HK-2 (cell line): Measurements from ENCODE around the gene SPNS2.
"Not testable (repeated sequence)": the region's sequence is repeated elsewhere in the genome, so short reads cannot be mapped to it uniquely, and the experiment has no call there.

ENCODE experiments used
- DNase-seq: peaks from one replicate; pipeline ENCODE4 v3.0.0-alpha.2; 2018; ENCODE audit not compliant: unreplicated experiment

SPNS2 gene

DNA sequence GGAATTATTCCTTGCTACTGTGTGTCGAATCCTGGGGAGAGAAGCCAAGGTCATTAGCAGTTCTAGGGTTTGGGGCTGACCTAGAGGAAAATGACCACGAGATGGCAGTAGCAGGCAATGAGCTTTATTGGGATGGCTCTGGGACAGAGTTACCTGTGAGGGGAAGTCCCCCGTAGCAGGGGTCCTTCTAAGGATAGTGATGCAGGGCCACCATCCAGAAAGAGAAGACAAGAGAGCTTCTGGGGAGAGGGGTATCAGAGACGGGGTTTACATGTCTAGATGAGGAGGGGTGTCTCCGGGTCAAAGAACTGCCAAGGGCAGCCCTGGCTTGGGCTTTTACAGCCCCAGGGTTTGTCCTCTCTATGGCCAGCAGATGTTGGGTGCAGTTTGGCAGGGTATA lies 68.1 kb downstream of the SPNS2 start:
- peak; percentile 34 for DNase-seq

DNA sequence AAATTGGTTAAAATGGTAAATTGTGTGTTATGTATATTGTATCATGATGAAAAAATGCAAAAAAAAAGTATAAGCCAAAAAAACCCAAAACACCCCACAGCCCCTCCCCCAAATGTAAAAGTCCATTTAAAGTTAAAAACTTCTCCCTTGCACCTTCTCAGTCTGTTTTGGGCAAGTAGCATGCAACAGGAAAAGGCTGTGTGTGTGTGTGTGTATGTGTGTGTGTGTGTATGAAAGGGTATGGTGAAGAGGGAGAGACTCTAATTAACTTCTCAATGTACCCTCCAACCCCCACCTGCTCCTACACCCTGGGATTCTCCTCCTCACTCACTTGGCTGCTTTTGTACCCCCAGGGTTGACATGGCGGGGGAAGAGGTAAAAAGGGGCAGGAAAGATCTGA lies 70.9 kb downstream of the SPNS2 start:
- DNase-seq, result no peak

DNA sequence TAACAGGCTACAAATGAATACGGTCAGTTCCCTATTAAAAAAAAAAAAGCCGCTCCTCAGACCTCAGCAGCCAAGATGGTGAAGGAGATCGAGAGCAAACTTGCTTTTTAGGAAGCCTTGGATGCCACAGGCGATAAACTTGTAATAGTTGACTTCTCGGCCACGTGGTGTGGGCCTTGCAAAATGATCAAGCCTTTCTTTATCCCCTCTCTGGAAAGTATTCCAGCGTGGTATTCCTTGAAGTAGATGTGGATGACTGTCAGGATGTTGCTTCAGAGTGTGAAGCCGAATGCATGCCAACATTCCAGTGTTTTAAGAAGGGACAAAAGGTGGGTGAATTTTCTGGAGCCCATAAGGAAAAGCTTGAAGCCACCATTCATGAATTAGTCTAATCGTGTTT lies 73.5 kb downstream of the SPNS2 start:
- DNase-seq, result no peak

DNA sequence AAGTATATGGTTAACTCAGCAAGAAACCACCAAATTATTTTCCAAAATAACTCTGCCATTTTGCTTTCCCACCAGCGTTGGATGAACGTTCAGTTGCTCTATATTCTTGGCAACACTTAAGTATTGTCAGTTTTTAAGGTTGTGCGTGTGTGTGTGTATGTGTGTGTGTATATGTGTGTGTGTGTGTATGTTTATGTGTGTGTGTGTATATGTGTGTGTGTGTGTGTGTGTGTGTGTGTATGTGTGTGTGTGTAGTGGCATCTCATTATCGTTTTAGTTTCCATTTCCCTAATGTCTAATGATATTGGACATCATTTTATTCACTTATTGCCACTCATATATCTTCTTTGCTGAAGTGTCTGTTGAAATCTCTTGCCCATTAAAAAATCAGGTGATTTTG lies 74.4 kb downstream of the SPNS2 start:
- no peak for DNase-seq

DNA sequence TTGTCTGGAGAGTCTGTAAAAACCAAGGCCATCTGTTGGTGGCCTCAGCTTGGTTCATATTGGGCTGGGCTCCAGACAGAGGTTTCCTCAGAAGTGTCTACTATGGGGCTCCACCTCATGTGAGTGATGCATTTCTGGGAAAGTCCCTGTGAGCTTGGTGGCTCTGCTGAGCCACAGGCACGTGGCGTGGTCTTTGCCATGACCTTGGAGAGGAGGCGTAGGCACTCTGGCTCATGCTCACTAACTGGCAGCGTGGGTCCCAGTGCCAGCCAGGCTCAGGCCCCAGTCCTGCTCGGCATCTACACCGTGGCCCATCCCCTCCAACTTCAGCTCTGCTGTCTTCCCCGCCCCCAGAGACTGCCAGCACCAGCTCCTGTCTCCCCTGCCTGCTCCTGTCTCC lies 75.0 kb downstream of the SPNS2 start:
- DNase-seq, result peak; percentile 30

DNA sequence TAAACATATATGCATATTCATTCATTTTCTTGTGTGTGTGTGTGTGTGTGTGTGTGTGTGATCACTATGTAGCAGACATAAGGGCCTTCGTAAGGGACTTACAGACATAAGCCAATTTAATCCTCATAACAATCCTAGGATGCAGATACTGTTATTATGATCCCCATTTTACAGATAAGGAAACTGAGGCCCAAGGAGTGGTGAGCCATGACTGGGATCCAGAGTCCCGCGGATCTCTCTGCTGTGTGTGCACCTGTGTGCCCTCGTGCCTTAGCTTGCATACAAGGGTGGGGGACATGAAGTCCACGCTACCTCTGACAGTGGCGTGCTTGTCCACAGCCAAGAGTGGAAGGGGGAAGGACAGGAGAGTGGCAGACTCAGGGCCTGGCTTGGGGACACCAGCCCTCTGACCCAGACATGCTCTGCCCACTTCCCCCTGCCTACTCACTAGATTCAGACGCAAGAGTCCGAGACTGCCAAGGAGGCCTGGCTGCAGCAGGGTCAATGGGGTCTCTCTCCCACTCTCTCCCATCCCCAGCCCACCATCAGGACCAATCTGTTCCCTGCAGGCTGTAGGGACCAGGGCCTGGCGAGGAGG lies 75.9 kb downstream of the SPNS2 start:
- DNase-seq, result no peak

DNA sequence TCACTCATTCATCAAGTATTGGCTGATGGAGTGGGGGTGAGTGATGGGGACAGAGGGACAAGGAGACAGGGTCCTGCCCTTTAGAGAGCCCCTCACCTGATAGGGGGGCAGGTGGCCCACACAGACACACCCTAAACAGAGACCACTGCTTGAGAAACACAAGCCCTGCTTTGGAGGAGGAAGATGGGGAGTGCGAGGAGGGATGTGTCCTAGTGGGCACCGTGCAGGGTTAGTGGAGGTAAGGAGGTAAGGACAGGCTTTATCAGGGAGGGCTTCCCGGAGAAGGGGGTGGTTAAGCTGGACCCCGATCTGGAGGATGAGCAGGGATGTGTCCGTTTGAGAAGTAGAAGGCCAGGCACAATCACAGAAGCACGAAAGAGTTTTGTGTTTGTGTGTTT lies 77.5 kb downstream of the SPNS2 start:
- no peak for DNase-seq

DNA sequence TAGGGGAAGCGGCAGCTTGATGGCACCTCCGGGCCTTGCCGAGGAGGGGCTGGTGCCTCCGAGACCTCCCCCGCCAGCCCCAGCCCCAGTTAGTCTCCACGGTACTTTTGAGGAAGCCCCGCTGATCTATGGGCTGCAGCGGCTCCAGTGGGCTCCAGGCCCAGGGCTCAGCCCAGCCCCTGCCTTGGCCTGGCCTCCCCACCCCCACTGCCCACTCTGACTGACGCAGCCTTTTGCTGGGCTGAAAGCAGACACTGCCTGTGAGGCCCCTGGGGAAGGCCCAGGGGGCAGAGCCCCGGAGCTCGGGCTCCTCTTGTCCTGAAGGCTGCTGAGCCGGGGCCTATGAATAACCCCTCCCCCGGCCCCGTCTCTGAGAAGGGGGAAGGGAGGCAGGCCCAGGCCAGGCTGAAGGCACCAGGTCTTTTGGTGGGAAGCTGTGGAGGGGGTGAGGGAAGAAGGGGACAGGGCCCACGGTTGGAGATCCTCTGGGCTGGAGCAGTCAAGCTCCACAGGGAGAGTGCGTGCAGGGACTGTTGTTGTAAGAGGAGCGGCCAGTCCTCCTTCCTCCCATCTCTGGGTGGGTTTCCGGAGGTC lies 78.1 kb downstream of the SPNS2 start:
- no peak for DNase-seq

DNA sequence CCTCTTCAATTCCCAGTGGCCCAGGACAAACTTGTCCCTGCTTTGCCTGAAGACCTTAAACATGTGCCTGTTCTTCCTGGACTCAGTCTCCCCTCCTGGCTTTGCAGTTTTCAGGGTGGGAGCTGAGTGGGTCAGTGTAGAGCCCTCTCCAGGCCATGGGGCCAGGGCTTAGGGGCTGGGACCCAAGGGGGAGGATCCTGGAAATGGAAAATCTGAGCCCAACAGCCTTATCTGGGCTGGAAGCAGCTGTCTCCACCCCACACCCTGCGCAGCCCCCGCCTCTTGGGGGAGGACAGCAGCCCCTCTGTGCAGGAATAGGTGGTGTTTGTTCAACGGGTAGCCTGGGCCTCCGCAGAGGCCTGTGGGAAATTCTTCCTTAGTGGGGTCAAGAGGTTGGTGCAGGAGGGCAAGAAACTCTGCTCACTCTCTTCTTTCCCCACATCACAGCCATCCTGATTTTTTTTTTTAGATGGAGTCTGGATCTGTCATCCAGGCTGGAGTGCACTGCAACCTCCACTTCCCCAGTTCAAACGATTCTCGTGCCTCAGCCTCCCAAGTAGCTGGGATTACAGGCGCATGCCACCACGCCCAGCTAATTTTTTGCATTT lies 78.8 kb downstream of the SPNS2 start:
- DNase-seq, result no peak

DNA sequence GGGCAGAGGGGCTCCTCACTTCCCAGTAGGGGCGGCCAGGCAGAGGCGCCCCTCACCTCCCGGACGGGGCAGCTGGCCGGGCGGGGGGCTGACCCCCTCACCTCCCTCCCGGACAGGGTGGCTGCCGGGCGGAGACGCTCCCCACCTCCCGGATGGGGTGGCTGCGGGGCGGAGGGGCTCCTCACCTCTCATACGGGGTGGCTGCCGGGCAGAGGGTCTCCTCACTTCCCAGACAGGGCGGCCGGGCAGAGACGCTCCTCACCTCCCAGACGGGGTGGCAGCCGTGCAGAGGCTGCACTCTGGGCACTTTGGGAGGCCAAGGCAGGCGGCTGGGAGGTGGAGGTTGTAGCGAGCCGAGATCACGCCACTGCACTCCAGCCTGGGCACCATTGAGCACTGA lies 79.7 kb downstream of the SPNS2 start:
- not testable (repeated sequence) for DNase-seq

DNA sequence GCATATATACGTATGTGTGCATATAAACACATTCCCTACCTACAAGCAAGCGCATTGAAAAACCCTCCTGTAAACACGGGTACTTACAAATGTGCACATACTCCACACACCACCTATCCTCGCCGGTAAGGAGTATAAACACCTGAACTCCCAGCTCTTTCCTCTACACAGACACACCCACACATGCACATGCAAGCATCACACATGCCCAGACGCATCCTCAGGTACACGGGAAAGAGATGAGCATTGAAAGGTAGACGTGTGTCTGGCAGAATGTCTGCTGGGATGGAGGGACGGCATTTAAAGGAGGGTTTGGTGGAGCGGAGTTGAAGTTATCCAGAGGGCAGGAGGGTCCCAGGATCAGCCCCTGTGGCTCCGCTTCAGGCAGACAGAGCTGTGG lies 81.0 kb downstream of the SPNS2 start:
- no peak for DNase-seq

DNA sequence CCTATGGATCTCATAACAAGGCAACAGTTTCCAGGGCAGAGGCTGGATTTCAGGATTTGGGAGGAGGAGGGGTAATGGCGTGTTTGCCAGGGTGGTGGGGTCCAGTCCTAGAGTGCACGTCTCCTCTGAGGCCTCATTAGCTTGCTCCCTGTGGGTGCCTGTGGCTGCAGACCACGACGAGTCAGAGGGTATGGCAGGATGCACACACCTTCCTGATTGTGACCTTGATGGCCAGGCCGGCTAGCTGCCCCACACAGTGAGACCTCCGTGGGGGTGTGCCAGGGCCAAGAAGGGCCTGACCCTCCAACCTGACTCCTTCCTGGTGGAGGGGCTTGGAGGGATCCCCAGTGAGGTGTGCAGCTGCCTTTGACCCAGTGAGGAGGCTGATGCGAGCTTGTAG lies 81.6 kb downstream of the SPNS2 start:
- DNase-seq, result no peak

DNA sequence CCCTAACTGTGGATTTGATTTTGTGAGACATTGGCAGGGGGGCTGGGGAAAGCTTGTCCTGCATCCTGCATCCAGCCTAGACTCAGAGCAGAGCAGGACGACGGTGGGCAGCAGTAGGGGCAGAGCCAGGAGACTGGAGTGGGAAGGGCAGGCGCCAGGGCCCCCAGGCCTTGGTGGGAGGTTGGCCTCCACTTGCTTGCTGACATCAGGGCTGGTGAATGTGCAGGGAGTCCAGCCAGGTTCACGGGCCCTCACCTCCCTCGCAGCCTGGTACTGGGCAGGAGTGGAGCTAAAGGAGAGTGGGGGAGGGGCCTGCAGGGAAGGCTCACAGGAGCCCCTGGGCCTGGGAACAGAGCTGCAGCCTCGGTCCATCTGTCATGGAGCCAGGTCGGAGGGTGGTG lies 83.4 kb downstream of the SPNS2 start:
- DNase-seq, result no peak

DNA sequence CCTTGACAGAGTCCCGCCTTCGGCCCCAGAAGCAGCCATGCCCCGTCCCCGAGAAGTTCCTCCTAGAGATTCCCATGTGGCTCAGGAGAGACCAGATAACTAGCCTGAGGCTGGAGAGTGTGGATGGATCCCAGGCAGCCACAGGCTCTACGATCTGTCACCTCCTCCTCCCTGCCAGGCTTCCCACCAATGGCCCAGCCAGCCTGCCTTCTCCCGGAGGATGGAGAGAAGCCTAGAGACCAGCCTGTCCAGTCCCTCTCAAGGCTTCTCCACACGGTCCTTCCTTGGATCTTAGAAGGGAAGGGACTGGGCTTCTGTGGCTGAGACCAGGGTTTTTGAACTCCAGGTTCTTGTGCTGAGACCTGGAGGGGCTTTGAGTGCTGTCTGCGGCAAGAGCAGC lies 84.0 kb downstream of the SPNS2 start:
- no peak for DNase-seq

DNA sequence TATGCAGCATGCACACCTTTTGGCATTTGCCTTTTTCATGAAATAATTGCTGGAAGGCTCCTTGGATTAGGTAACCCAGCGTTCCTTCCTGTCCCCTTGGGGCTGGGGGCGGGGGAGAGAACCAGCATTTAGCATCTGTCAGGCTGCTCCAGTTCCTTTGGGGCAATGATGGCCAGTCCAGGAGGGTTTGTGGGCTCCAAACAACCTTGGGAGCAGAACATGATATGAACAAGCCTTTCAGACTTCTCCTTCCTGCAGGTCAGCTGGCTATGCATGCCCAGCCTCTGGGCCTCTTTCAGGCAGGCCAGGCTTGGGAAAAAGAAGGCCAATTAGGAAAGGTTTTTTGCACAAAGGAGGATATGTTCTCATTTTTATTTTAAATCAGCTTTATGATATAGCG lies 84.5 kb downstream of the SPNS2 start:
- DNase-seq, result no peak

DNA sequence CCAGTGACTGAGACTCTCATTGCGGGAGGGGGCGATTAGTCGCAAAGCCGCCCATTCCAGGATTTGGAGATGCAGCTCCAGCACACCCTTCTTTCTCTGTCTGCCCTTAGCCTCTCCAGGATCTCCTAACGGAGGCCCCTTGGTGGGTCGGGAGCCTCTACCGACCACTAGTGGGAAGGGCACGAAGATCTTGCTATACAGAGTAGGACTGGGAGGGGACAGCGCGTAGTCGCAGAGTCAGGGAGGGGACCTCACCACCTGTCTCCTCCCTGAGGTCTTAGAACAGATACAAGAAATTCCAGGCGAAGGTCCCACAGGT lies 85.1 kb downstream of the SPNS2 start:
- DNase-seq, result no peak

DNA sequence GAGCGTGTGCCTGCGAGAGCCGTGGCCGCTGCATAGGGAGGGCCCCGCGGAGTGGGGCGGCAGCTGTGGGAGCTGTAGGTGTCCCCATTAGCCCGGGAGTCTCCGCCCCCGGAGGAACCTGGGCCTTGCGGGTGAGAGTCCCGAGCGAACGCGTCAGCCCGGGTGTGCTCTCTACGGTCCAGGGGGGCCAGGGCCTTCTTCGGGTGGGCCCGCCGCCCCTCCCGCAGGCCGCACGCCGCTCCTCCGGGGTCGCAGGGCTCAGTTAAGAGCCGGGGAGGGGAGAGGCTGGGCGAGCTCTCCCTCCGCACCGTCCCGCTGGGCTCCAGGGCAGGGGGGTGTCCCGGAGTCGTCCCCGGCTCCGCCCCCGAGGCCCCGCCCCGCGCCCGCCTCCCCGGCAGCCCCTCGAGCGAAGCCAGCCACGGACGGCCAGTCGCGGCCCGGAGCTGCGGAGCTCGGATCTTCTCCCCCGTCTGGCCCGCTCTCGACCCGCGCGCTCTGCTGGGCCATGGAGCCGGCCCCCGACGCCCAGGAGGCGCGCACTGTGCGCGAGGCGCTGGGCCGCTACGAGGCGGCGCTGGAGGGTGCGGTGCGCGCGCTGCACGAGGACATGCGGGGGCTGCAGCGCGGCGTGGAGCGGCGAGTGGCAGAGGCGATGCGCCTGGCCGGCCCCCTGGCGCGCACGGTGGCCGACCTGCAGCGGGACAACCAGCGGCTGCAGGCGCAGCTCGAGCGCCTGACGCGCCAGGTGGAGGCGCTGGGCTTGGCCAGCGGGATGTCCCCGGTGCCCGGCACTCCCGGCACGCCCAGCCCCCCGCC lies 85.6 kb downstream of the SPNS2 start, which contains the start of gene SMTNL2:
TSS of gene SMTNL2 (plus strand) at position 429 of the 816 bp plus-strand sequence. CDS start at position 506, 77 bp downstream.
- DNase-seq, result no peak

DNA sequence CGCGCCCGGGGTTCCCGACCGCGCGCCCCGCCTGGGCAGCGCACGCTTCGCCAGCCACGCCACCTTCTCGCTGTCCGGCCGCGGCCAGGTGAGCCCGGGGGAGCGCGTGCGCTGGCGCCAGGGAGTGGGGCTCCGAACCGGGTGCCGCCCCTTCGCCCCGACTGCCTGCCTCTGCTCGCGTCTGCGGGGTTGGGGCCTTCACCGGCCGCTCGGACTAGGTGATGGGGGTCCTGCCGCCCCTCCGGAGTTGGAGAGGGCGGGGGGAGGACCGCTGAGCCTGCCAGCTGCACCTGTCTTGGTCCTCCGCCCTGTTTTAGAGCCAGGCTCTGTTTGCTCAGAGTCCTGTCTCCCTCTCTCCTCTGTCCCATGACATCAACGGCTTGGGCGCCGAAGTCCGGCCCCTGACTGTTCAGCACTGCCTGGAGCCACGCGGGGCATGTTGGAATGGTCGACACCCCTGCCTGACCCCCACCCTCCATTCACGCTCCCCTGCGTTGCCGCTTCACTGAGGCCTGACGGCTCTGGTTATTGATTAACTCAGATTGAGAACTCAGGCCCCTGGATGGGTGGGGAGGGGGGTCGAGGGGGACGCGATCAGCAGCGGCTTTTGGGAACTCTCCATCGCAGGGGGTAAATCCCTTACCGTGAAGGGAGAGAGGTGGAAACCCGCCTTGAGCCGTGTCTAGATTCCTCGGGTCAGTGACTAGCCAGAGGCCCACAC lies 86.4 kb downstream of the SPNS2 start:
- DNase-seq, result no peak

DNA sequence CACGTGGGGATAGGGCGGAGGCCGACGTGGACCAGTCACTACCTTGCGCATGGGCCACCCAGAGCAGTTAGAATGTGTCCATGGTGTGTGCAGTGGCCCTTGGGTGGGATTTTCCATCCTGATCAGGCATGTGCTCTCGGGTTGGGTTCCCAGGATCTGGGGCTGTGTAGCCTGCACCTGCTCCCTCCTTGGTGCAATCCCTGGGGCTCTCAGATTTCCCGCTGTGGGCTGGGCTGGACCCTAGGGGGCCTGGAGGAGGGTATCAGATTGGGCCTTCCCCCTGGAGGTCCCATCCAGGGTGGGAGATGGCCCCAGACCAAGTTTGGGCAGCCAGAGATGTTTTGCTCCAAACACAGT lies 86.9 kb downstream of the SPNS2 start:
- no peak for DNase-seq

DNA sequence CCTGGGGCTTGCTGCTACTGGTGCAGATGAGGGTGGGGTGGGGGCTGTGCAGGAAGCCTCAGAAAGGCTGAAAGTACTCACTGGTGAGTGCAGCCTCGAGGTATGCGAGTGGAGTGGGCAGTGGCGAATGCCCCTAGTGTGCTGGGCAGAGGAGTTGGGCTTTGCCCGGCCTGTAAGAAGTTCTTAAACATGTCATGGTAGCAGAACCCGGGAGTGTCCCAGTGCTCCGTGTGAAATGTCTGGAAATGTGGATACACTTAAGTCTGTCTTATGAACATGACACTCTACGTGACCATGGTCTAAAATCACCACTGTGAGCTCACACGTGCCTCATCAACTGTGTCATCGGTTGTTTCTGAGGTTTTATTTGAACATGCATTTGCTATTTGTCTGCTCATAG lies 87.4 kb downstream of the SPNS2 start:
- DNase-seq, result no peak

DNA sequence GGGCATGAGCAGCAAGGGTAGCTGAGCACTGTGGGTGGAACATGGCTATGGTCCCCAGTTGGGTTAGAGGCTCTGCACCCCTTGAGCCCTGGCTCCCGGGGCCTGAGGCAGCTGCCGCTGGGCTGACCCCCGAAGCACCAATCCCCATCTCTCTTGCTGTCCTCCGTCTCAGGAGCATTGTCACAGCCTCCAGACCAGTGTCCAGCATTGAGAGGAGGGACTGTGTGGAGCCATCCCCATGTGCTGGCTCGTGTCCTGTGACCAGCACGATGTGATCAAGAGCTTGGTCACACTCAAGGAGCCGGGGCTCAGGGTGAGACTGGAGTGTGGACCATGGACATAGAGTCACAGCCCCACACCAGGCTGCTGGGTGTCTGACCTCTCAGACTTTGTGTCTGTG lies 88.5 kb downstream of the SPNS2 start:
- no peak for DNase-seq

DNA sequence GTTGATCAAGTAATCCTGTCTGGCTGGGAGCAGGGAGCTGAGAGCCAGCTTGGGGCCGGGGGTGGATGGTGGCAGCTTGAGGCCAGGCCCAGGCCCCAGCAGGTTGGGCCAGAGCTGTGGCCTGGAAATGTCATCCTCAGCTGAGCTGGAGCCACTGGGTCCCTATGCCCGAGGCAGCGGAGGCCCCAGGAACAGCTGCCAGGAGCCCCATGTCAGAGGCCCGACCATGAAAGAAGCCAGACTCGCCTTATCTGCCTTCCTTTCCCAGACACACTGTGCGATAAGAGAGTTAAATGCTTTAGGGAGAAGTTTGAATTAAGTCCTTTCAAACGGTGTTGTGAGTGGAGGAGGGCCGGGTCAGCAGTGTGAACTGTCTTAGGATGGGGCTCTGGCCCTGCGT lies 89.1 kb downstream of the SPNS2 start:
- no peak for DNase-seq
